GM21447 (cell line): ENCODE results near the gene UHRF1.

Experiments used
- ATAC-seq: cut with Tn5 transposase; IDR thresholded peaks from one replicate; pipeline ENCODE4 v1.9.1; 2021; ENCODE audit not compliant: unreplicated experiment

UHRF1 gene

DNA sequence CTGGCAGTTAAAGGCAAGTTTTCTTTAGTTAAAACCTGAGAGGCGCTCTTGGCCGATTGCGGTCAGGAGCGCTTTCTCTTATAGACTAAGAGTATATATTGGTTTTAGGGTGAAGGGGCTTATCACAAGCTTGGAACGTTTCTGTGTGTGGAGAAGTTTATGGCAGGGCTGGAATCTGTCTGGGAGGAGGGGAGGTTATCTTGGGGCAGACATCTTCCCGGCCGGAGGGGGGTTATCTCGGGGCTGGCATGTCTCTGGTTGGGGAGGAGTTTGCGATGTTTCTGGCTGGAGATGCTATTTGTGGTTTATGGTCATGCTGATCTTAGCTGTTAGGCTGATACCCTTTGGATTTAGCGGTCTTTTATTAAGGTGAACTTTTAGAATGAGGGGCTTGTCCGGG is 78.0 kb downstream of the UHRF1 start:
- ATAC-seq, result no peak

DNA sequence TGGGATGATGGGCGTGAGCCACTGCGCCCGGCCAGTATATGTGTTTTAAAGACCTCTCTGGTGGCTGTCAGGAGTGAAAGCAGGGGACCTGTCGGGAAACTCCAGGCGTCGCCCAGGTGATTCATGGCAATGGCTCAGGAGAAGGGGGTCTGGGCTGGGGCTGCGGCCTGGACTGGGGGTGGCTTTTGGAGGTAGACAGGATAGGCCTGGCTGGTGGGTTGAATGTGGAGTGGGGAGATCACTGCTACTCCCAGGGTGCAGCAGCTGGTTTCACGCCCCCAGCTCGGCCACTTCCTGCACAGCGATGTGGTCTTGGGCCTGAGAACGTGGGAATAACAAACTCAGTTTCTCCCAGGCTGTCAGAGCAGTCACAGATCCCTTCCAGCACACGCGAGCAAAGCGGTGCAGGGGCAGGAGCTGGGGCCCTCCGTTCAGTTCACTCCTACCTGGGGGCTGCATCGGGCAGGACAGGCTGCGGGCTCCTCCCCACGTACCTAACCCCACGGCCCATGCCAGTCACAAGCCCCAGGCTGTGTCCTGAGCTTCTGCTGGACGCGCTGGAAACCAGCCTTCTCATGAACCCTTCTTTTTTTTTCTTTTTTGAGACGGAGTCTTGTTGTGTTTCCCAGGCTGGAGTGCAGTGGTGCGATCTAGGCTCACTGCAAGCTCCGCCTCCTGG is 78.5 kb downstream of the UHRF1 start:
- ATAC-seq, result no peak

DNA sequence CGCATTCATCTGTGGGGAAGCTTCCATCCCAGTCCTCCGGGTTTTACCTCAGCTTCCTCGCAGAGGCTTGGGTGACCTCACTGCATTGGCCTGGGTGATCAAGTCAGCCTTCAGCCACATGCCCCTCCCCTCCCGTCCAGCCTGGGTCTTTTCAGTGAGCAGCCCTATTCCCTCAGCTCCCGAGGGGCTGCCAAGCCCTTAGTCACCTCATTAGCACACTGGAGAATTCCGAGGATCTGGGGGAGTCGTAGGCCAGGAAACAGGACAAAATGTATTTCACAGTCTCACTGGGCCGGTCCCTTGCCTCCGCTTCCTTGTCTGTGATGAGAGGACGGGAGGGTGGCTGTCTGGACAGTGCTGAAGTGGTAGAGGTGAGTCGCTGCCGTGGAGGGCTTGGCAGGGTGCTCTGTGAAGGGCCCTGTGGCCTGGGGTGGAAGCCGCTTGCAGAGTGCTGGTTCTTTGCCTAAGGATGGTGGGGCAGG is 79.5 kb downstream of the UHRF1 start:
- no peak for ATAC-seq

DNA sequence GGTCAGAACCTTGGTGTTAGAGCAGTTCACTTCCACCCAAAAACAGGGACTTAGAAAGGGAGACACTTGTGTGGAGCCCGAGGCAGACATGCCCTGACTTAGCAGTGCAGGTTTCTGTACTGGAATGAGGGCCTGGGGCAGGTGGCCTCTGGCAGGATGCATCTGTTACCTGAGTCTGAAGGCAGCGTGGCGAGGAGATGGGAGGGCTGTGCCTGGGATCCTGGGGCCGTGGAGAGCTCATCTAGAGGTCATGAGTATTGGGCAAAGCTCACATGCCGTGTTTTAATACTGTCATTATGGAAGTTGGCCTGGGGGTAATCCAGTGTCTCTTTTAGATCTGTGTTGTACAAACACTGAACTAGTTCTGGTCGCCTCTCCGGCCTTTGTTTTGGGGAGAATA is 81.0 kb downstream of the UHRF1 start:
- ATAC-seq, result no peak

DNA sequence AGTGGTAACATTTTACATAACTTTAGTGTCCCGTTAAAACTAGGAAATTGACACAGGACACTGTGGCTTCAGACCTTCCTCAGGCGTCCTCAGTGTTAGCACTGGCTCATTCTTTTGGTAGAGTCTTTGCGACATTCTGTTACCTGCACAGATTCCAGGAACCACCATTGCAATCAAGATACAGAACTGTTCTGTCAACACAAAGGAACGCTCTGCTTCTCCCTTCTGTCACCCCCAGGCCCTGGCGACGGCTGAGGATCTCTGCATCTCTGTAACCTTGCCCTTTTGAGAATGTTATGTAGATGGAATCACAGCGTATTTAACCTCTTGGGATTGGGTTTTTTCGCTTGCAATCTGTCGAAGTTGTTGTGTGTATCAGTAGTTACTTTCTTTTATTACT is 82.2 kb downstream of the UHRF1 start:
- no peak for ATAC-seq

DNA sequence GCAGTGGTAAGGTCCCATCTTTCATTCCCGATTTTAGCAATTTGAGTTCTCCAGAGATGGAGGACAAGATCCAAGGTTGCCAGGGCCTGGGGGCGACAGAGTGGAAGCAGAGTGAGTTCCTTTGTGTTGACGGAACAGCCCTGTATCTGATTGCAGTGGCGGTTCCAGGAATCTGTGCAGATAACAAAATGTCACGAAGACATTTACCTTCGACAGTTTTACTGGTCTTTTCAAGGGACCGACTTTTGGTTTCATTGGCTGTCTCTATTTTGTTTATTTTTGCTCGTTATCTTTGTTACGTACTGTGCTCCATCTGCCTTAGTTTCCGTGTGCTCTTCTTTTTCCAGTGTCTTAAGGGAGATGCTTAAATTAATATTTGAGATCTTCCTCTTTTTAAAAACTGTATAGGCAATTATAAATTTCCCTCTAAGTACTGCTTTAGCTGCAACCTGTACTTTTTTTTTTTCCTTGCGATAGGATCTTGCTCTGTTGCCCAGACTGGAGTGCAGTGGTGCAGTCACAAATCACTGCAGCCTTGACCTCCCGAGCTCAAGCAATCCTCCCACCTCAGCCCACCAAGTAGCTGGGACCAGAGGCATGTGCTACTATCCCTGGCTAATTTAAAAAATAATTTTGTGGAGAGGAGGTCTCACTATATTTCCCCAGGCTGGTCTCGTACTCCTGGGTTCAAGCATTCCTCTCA is 82.8 kb downstream of the UHRF1 start:
- ATAC-seq, result no peak

DNA sequence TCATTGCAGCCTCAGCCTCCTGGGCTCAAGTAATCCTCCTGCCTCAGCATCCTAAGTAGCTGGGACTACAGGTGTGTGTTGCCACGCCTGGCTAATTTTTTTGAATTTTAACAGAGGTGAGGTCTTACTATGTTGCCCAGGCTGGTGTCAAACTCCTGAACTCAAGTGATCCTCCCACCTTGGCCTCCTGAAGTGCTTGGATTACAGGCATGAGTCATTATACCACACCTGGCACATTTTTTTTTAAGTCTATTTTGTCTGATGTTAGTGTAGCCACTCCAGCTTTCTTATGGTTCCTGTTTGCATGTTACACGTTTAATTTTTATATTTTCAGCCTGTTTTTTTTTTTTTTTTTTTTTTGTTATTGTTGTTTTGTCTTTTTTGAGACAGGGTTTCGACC is 84.4 kb downstream of the UHRF1 start:
- ATAC-seq, result no peak

DNA sequence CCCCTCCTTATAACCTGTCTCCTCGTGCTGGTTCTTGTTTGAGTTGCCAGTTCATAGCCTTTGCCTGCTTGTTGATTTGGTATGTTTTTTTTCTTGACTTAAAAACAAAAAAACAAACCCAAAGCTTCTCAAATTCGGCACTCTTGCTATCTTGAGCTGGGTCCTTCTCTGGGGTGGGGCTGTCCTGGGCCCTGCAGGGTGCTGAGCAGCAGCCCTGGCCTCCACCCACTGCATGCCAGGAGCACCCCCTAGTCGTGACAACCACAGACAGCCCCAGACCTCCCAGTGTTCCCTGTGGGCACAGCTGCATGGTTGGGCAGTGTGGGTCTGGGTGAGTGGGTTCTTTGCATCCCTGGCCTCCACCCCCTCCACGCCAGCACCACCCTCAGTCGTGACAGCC is 87.4 kb downstream of the UHRF1 start:
- no peak for ATAC-seq

DNA sequence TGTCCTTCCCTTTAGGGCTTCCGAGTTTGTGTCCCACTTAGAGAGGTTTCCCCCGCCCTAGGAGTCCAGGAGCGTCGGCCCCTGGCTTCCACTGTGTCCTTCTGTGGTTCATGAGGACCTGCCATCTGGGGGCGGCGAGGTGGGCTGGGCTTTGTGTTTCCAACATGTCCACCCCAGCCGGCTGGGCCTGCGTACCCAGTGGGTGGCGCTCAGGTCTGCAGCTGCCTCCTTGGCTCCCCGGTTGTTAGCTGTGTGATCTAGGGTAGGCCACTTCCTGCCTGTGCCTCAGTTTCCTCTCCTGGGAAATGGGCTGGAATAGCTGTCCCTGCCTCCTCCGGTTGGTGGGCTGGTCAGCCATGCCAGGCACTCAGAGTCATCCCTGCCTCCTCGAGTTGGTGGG is 88.0 kb downstream of the UHRF1 start:
- no peak for ATAC-seq

DNA sequence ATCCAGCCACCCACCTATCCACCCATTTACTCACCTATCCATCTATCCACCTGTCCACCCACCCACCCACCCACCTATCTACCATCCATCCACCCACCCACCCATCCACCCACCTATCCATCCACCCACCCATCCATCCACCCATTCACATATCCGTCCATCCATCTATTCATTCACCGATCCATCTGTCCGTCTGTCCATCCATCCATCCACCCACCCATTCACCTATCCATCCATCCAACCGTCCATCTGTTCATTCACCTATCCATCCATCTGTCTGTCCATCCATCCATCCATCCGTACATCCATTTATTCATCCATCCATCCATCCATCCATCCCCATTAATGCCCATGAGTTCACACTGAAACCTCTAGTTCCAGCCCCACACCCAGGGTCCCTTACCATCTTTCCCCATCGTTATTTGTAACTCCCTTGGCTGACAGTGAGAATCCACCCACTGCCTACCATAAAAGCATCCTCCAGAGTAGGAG is 90.9 kb downstream of the UHRF1 start:
- ATAC-seq, result no peak

DNA sequence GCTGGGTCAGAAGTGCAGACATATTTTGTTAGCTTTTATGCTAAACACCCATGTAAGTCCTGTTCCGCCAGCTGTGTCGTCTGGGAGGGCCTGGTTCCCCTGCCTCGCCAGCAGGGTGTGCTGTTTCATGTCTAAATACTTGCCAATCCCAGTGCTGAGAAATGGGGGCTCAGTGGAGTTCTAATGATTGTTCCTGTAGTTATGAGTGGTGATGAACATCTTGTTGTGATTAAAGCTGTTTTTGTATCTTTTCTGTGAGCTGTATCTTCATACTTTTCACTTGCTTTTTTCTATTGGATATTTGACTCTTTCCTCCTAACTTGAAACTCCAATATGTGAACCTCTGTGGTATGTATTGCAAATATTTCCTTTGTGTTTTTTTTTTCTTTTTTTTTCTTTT is 92.3 kb downstream of the UHRF1 start:
- ATAC-seq, result no peak

DNA sequence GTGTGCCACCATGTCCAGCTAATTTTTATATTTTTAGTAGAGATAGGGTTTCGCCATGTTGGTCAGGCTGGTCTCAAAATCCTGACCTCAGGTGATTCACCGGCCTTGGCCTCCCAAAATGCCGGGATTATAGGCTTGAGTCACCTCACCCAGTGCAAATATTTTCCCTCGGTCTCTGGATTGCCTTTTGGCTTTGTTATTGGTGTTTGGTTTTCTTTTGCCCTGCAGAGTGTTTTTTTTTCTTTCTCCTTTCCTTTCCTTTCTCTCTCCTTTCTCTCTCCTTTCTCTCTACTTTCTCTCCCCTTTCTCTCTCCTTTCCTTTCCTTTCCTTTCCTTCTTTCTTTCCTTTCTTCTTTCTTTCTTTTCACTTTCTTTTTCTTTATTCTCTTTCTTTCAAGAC is 92.8 kb downstream of the UHRF1 start:
- ATAC-seq, result no peak

DNA sequence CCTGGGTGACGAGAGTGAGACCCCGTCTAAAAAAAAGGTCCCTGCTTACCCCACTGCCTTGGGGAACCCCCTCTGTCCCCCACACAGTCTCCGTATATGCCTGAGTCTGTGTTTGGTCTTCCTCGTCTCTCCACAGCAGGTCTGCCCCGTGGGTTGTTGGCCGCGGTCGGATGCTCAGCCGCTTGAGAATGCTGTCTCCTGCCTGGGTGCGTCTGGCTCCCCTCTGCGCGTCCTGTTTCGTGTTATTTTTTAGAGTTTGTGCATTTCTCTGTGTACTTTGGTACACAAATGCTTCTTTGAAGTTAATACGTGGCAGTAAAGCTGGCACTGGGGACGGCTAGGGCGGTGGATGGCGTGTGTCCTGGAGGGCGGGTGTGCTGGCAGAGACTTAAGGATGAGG is 94.5 kb downstream of the UHRF1 start:
- ATAC-seq, result no peak

DNA sequence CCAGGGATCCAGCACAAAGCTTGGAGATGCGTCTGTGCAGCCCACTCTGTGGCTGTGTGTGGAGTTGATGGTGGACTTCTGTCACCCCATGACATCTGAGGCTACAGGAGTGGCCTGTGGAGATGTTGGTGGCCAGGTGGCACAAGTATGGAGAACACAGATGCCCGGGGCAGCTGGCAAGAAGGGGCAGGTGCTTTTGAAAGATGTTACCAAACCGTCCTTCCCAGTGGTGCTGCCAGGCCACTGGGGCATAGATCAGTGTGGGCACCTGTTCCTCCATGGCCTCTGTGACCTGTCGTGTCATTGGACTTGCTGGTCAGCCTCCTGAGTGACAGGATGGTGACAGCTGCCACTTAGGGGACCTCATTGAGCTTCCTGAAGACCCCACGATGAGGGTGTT is 95.8 kb downstream of the UHRF1 start:
- ATAC-seq, result no peak

DNA sequence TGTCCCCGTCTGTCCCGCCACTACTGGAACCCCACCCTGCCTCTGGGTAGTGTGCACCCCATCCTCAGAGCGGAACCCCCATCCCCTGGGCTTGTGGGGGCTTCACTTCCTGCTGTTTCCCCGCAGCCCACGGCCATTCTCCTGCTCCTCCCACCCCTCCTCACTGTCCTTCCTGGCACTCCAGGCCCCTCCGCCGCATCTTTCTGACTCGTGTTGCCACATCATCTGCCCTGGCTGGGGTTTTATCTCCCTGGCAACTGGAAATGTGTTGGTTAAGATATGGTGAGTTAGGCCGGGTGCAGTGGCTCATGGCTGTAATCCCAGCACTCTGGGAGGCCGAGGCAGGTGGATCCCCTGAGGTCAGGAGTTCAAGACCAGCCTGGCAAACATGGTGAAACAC is 96.9 kb downstream of the UHRF1 start:
- ATAC-seq, result no peak

DNA sequence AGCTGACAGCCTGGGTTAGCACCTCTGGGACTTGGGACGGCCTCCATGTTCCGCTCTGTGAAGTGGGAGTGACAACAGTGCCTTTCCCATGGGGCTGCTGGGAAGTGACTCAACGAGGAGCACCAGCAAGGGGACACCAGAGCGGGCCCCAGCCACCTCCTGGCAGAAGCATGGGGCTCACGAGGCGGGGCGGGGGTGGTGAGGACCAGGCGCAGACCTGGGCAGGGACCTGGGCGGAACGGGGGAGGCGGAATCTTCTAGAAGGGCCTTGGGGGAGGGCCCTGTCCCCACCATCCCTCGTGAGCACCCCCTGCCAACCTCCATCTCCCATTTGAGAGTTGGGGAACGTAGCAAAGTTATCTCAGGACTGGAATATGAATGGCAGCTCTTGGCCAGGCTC is 97.5 kb downstream of the UHRF1 start:
- ATAC-seq, result no peak
